K562 (cell line): ENCODE results near the gene TOX2. TPM values are rescaled to one million over a fixed set of nuclear protein-coding genes. Genes with fewer than 3 reads are reported as not detected.

Experiments used
- ATAC-seq: fragments of 200-7000 bp; cut with Tn5 transposase; 3 replicates; pipeline ENCODE4 v1.9.1; 2020; ENCODE audit warnings: moderate library complexity
- BruUV-seq: library from RNA; stranded (reverse); fragments of 400-500 nt; replicated peaks from 2 replicates; lab custom pipeline; 2021; lab: Mats Ljungman, UMichigan
- CTCF ChIA-PET: fragments of 300-600 bp; formaldehyde crosslinking; extraction: SDS; loops from one replicate; lab custom pipeline; 2021; ENCODE audit warnings: low intra/inter-chr PET ratio; lab: Yijun Ruan, JAX
- POLR2A ChIA-PET: fragments of 300-600, 350-650 bp; sonication (Branson Sonifier 250); formaldehyde crosslinking; extraction: SDS; loops from one replicate; lab custom pipeline; 2021; ENCODE audit warnings: antibody characterized with exemption, inconsistent platforms; lab: Yijun Ruan, JAX
- DNase-seq, 4 experiments: peaks; one replicate each; pipeline versions ENCODE4 v3.0.0 to v3.0.0-alpha.2; 2011 to 2018; ENCODE audit warnings: low spot score in 3 of 4, mixed read lengths in 3 of 4; ENCODE audit errors: extremely low read depth in 1 of 4
- FAIRE-seq: peaks from 2 replicates; lab custom pipeline; 2011; peaks lifted over from hg19 to GRCh38; lab: Jason Lieb, UNC
- H2AFZ ChIP-seq: 2 replicates; pipeline ENCODE4 v1.6.0; 2011; ENCODE audit warnings: low read depth, low read length, control low read depth, inconsistent platforms
- H3K27ac ChIP-seq: fragments of 200-600 bp; 3 replicates; pipeline ENCODE4 v1.8.0; 2011; ENCODE audit warnings: low read depth, mild to moderate bottlenecking, control low read depth, inconsistent platforms, low read length, moderate library complexity, mixed read lengths; ENCODE audit errors: extremely low read depth
- H3K27me3 ChIP-seq, 2 experiments: fragments of 300-600 bp in 1 of 2; 2 replicates in 1 of 2; 3 replicates in 1 of 2; pipeline versions ENCODE4 v1.6.0 to v1.8.0; 2011; ENCODE audit warnings: inconsistent platforms in 2 of 2, low read length in 2 of 2, mild to moderate bottlenecking in 1 of 2, mixed read lengths in 1 of 2, moderate library complexity in 1 of 2; ENCODE audit not compliant: control insufficient read depth in 2 of 2, insufficient read depth in 2 of 2
- H3K36me3 ChIP-seq: fragments of 300-600 bp; 3 replicates; pipeline ENCODE4 v1.8.0; 2011; ENCODE audit warnings: mild to moderate bottlenecking, low read length, inconsistent platforms; ENCODE audit not compliant: control insufficient read depth, insufficient read depth
- H3K4me1 ChIP-seq, 2 experiments: fragments of 200-600 bp in 1 of 2; replicated peaks in 1 of 2; 2 replicates in 1 of 2; 3 replicates in 1 of 2; pipeline versions ENCODE4 v1.5.1 to v1.8.0; 2011; ENCODE audit warnings: inconsistent platforms in 2 of 2, low read length in 2 of 2, mild to moderate bottlenecking in 1 of 2, mixed read lengths in 1 of 2, moderate library complexity in 1 of 2; ENCODE audit not compliant: control insufficient read depth in 2 of 2, insufficient read depth in 2 of 2
- H3K4me2 ChIP-seq: 2 replicates; pipeline ENCODE4 v1.6.1; 2011; ENCODE audit warnings: low read length, control low read depth, inconsistent platforms, mixed read lengths; ENCODE audit not compliant: insufficient read depth
- H3K4me3 ChIP-seq: fragments of 200-600 bp; sonication (generic), shearing (Covaris generic); 2 replicates; pipeline ENCODE4 v1.5.1; 2016; ENCODE audit warnings: control low read depth, inconsistent platforms
- H3K79me2 ChIP-seq: fragments of 200-600 bp; 3 replicates; pipeline ENCODE4 v1.8.0; 2011; ENCODE audit warnings: low read length, inconsistent platforms; ENCODE audit not compliant: control insufficient read depth, insufficient read depth
- H3K9ac ChIP-seq, 2 experiments: 2 replicates each; pipeline versions ENCODE4 v1.6.0 to v1.6.1; 2011; ENCODE audit warnings: low read depth in 2 of 2, low read length in 2 of 2, control low read depth in 1 of 2, inconsistent platforms in 1 of 2, mild to moderate bottlenecking in 1 of 2, mixed read lengths in 1 of 2; ENCODE audit not compliant: insufficient read depth in 1 of 2
- H3K9me1 ChIP-seq: one replicate; pipeline ENCODE4 v1.6.0; 2011; ENCODE audit warnings: inconsistent platforms, mild to moderate bottlenecking, low read length, moderate library complexity; ENCODE audit not compliant: control insufficient read depth, insufficient read depth
- H3K9me3 ChIP-seq: replicated peaks from 2 replicates; pipeline ENCODE4 v1.5.1; 2011; ENCODE audit warnings: low read depth, low read length, inconsistent platforms; ENCODE audit not compliant: control insufficient read depth, insufficient read depth
- H4K20me1 ChIP-seq: replicated peaks from 2 replicates; pipeline ENCODE4 v1.6.1; 2011; ENCODE audit warnings: low read length, inconsistent platforms, mixed read lengths; ENCODE audit not compliant: control insufficient read depth, insufficient read depth
- DMBX1 ChIP-seq: fragments of 250-450 bp; sonication (Bioruptor Pico); IDR thresholded peaks from 2 replicates; pipeline ENCODE4 v1.8.0; 2022; ENCODE audit warnings: inconsistent platforms, mild to moderate bottlenecking, moderate library complexity, borderline replicate concordance
- HLTF ChIP-seq: fragments of 450-650 bp; IDR thresholded peaks from 2 replicates; pipeline ENCODE4 v1.6.1; 2016
- MTA3 ChIP-seq: fragments of 450-650 bp; formaldehyde crosslinking; IDR thresholded peaks from 2 replicates; pipeline ENCODE4 v1.6.1; 2017; ENCODE audit warnings: mild to moderate bottlenecking, borderline replicate concordance
- PCBP2 ChIP-seq: fragments of 200-400 bp; formaldehyde crosslinking; IDR thresholded peaks from 2 replicates; pipeline ENCODE4 v1.6.1; 2018; ENCODE audit warnings: low read length, low read depth, mild to moderate bottlenecking, moderate library complexity; ENCODE audit not compliant: poor library complexity, severe bottlenecking
- PRDM10 ChIP-seq: fragments of 450-650 bp; IDR thresholded peaks from 2 replicates; pipeline ENCODE4 v1.6.1; 2018; ENCODE audit not compliant: partially characterized antibody
- PRMT5 ChIP-seq: sonication (generic); formaldehyde crosslinking; IDR thresholded peaks from 2 replicates; pipeline ENCODE4 v1.5.0; 2020; ENCODE audit warnings: missing genetic modification reagents
- RAD51 ChIP-seq: fragments of 450-650 bp; IDR thresholded peaks from 2 replicates; pipeline ENCODE4 v1.7.1; 2016; ENCODE audit warnings: low read depth, mild to moderate bottlenecking, borderline replicate concordance
- SNIP1 ChIP-seq: fragments of 450-650 bp; IDR thresholded peaks from 2 replicates; pipeline ENCODE4 v1.7.1; 2017; ENCODE audit warnings: low read depth, mild to moderate bottlenecking
- TAL1 ChIP-seq: fragments of 450-650 bp; IDR thresholded peaks from 2 replicates; pipeline ENCODE4 v1.6.1; 2016; ENCODE audit warnings: mild to moderate bottlenecking
- TBL1XR1 ChIP-seq, 2 experiments: IDR thresholded peaks; 2 replicates each; pipeline ENCODE4 v1.6.1; 2012; ENCODE audit warnings: improper control_type of control experiment in 2 of 2, low read length in 2 of 2, mild to moderate bottlenecking in 1 of 2
- TCF7 ChIP-seq: sonication (generic); IDR thresholded peaks from 2 replicates; pipeline ENCODE4 v1.6.1; 2016; ENCODE audit warnings: antibody characterized with exemption, borderline replicate concordance
- YY1 ChIP-seq, 3 experiments: IDR thresholded peaks; 2 replicates each; pipeline ENCODE4 v1.6.1; 2011; ENCODE audit warnings: low read length in 2 of 3, mild to moderate bottlenecking in 2 of 3, moderate library complexity in 2 of 3, borderline replicate concordance in 1 of 3, control low read depth in 1 of 3, low read depth in 1 of 3; ENCODE audit not compliant: insufficient read depth in 3 of 3, insufficient replicate concordance in 2 of 3, control insufficient read depth in 1 of 3, insufficient read length in 1 of 3; ENCODE audit errors: extremely low read depth in 1 of 3
- ZBTB8A ChIP-seq: fragments of 450-650 bp; IDR thresholded peaks from 2 replicates; pipeline ENCODE4 v1.6.1; 2018; ENCODE audit warnings: mild to moderate bottlenecking, moderate library complexity; ENCODE audit not compliant: partially characterized antibody
- ZFP36 ChIP-seq: fragments of 150-350 bp; IDR thresholded peaks from 2 replicates; pipeline ENCODE4 v1.6.1; 2018; ENCODE audit warnings: low read length, low read depth; ENCODE audit not compliant: partially characterized antibody
- ZNF217 ChIP-seq: sonication (generic); formaldehyde crosslinking; IDR thresholded peaks from 2 replicates; pipeline ENCODE4 v1.8.0; 2022; ENCODE audit warnings: mild to moderate bottlenecking, missing genetic modification reagents
- ZNF398 ChIP-seq: fragments of 250-450 bp; sonication (Bioruptor Pico); IDR thresholded peaks from 2 replicates; pipeline ENCODE4 v1.8.0; 2021; ENCODE audit warnings: moderate library complexity, mild to moderate bottlenecking, inconsistent platforms
- WGBS: fragments of 100-300 bp; shearing (Covaris generic); methylation state at CpG from one replicate; pipeline ENCODE4 v1.1.6; 2016; ENCODE audit warnings: low coverage, mixed read lengths; ENCODE audit not compliant: insufficient coverage; ENCODE audit errors: missing lambda C conversion rate; 5-methylcytosine and 5-hydroxymethylcytosine counted together
- in situ Hi-C: fragments of 300-500 bp; cut with MboI; formaldehyde crosslinking; loops from 4 replicates; pipeline ENCODE4 v1.15.0; 2018; ENCODE audit warnings: inconsistent platforms, mixed read lengths
- intact Hi-C: fragments of 100-400 bp; cut with micrococcal nuclease; formaldehyde crosslinking; loops from 2 replicates; pipeline ENCODE4 v1.14.2; 2022
- polyA plus RNA-seq, 8 experiments: library from polyadenylated mRNA; depleted of rRNA in 4 of 8; stranded (reverse) in 5 of 8; unstranded in 3 of 8; fragments of >200 nt; fragmentation: Nextera tagmentation in 2 of 8; fragmentation: Illumina TruSeq in 1 of 8; extraction: Ambion mirVana in 2 of 8; extraction: Trizol in 1 of 8; gene quantifications; 2 replicates each; pipeline versions ENCODE4 v1.2.1 to v1.2.3, GENCODE V29; 2011 to 2014; ENCODE audit warnings: inconsistent platforms in 1 of 8, missing spikeins in 1 of 8
- total RNA-seq, 7 experiments: library from RNA; depleted of rRNA in 6 of 7; stranded (reverse); fragments of >200 nt in 6 of 7; fragmentation: Illumina TruSeq in 2 of 7; extraction: Trizol in 2 of 7; gene quantifications; 2 replicates each; pipeline versions ENCODE4 v1.2.1 to v1.2.3, GENCODE V29; 2011 to 2021; ENCODE audit warnings: low replicate concordance in 1 of 7
- TF ChIP-seq, protein P1 (sequence below): sonication (generic); formaldehyde crosslinking; IDR thresholded peaks from 2 replicates; pipeline ENCODE4 v1.8.1; 2022; ENCODE audit warnings: missing genetic modification reagents

TOX2 gene
- total and polyA plus RNA-seq, 9 of the 15 experiments (the other 6 are each of a cell fraction or from before 2014, with no cell fraction given): not detected

DNA sequence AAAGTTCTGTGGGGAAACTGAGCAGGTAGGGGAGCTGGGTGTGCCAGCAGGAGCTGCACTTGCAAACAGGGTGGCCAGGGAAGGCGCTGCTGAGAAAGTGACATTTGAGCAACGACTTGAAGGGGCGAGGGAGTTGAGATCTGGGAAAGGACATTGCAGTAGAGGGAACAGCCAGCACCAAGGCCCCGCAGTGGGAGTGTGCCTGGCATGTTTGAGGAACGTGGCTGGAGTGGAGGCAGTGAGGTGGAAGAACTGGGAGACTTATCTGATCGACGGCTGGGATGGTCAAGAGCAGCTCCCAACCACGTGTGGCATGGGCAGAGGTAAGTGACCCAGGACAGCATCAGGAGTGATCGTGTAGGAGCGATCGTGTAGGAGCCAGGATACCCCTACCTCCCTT is 77.3 kb downstream of the TOX2 start:
- 0% methylated on average over 11 of the region's 11 CpGs for WGBS
- no peak overlapping the region for H3K27ac ChIP-seq
- H3K9me3 ChIP-seq: no peaks in the 10 kb centered on the region
- BruUV-seq: no TSS peak
- H3K4me1 ChIP-seq: no peaks in the 10 kb centered on the region
- H4K20me1 ChIP-seq: no peaks in the 10 kb centered on the region; the same call in 1 of the 2 replicates
- intact Hi-C loops: no loop called here
- H3K36me3 ChIP-seq: no peaks in the 10 kb centered on the region
- no peaks in the 10 kb centered on the region for H3K79me2 ChIP-seq
- no peak overlapping the region for H2AFZ ChIP-seq
- no peaks in the 10 kb centered on the region for H3K9me1 ChIP-seq
- in situ Hi-C loops: no loop called here
- peaks cover 0 to 13% of the 10 kb centered on the region in 2 experiments; a peak in 2 of 5 replicates for H3K27me3 ChIP-seq
- no peak for FAIRE-seq
- no peak for DNase-seq
- no peak overlapping the region for H3K4me2 ChIP-seq
- CTCF ChIA-PET: no interaction called here
- H3K4me3 ChIP-seq: no peak overlapping the region
- no peak overlapping the region for H3K9ac ChIP-seq
- POLR2A ChIA-PET: no interaction called here
- ATAC-seq: no peak
- TF ChIP-seq YY1 (IDR thresholded peaks at IDR 0.05; ENCODE audit: borderline replicate concordance in 1 of 3, control insufficient read depth in 1 of 3, extremely low read depth in 1 of 3, insufficient read depth in 3 of 3, insufficient read length in 1 of 3, insufficient replicate concordance in 2 of 3, low read depth in 1 of 3, low read length in 2 of 3) (no peak), HLTF (no peak), ZNF398 (CRISPR knock-in tag) (no peak), TCF7 (no peak), TAL1 (no peak), RAD51 (no peak), DMBX1 (CRISPR knock-in tag) (no peak), SNIP1 (no peak), PCBP2 (no peak), ZNF217 (CRISPR knock-in tag) (no peak), PRMT5 (CRISPR knock-in tag) (no peak), PRDM10 (no peak), TBL1XR1 (IDR thresholded peaks at IDR 0.05; ENCODE audit: low read length in 2 of 2) (no peak), ZBTB8A (no peak), ZFP36 (no peak), MTA3 (no peak)
- TF ChIP-seq, protein P1, sequence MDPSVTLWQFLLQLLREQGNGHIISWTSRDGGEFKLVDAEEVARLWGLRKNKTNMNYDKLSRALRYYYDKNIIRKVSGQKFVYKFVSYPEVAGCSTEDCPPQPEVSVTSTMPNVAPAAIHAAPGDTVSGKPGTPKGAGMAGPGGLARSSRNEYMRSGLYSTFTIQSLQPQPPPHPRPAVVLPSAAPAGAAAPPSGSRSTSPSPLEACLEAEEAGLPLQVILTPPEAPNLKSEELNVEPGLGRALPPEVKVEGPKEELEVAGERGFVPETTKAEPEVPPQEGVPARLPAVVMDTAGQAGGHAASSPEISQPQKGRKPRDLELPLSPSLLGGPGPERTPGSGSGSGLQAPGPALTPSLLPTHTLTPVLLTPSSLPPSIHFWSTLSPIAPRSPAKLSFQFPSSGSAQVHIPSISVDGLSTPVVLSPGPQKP (CRISPR knock-in tag): no peak
